Measurements from ENCODE around the gene PARN.

The PARN gene

GRCh38 chr16:14496786-14497185 lies 133.3 kb downstream of the PARN start:
- DNase-seq, result no peak

- DNase-seq, result no peak
These were observed 133.9 kb downstream of the PARN start for GRCh38 chr16:14496047-14496770.

- no peak for DNase-seq
These were observed 134.6 kb downstream of the PARN start for GRCh38 chr16:14495213-14496046.

- no peak for DNase-seq
These were observed 135.6 kb downstream of the PARN start for GRCh38 chr16:14494396-14494966.

GRCh38 chr16:14493791-14494190 lies 136.3 kb downstream of the PARN start:
- no peak for DNase-seq

- DNase-seq, result no peak
These were observed 137.4 kb downstream of the PARN start for GRCh38 chr16:14492614-14493013.

- DNase-seq, result no peak
These were observed 138.1 kb downstream of the PARN start for GRCh38 chr16:14491861-14492529.

- DNase-seq, result no peak
These were observed 139.8 kb downstream of the PARN start for GRCh38 chr16:14490235-14490634.

GRCh38 chr16:14489460-14489859 lies 140.6 kb downstream of the PARN start:
- DNase-seq, result no peak

- no peak for DNase-seq
These were observed 142.5 kb downstream of the PARN start for GRCh38 chr16:14487579-14487978.

- no peak for DNase-seq
These were observed 143.3 kb downstream of the PARN start for GRCh38 chr16:14486520-14487303.

GRCh38 chr16:14485811-14486519 lies 144.1 kb downstream of the PARN start:
- no peak for DNase-seq

GRCh38 chr16:14485121-14485551 lies 144.9 kb downstream of the PARN start:
- DNase-seq, result no peak

GRCh38 chr16:14483819-14484385 lies 146.2 kb downstream of the PARN start:
- no peak for DNase-seq

- DNase-seq, result no peak
These were observed 153.9 kb downstream of the PARN start for GRCh38 chr16:14476183-14476582.

GRCh38 chr16:14475370-14476139 lies 154.5 kb downstream of the PARN start:
- no peak for DNase-seq

- no peak for DNase-seq
These were observed 156.6 kb downstream of the PARN start for GRCh38 chr16:14473488-14473887.

- DNase-seq, result no peak
These were observed 157.7 kb downstream of the PARN start for GRCh38 chr16:14472357-14472756.

- DNase-seq, result no peak
These were observed 159.3 kb downstream of the PARN start for GRCh38 chr16:14470788-14471187.

GRCh38 chr16:14465799-14466198 lies 164.3 kb downstream of the PARN start:
- DNase-seq, result no peak

- no peak for DNase-seq
These were observed 165.3 kb downstream of the PARN start for GRCh38 chr16:14464796-14465195.

All from activated naive CD4-positive, alpha-beta T cell treated with Interleukin-2 at 50 U/mL for 16 hours (primary cell).